ENCODE measurements around the gene PSMC3.

DNA sequence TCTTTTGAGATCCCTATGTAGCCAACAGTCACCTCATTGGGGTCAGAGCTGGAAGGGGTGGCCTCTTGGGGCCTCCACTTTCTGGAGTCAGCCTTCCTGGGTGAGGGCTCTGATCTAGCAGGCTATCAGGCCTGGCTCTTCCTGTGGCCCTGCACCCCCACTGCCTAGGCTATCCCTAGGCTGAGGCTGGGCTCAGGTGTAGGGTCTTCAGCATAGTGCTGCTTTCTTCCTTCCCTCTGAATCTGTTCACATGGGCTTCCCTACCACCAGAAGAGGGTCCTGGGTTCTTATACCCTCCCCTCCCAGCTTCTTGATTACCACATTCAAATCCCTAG is 47.4 kb downstream of the PSMC3 start:
- TF ChIP-seq, protein P1, sequence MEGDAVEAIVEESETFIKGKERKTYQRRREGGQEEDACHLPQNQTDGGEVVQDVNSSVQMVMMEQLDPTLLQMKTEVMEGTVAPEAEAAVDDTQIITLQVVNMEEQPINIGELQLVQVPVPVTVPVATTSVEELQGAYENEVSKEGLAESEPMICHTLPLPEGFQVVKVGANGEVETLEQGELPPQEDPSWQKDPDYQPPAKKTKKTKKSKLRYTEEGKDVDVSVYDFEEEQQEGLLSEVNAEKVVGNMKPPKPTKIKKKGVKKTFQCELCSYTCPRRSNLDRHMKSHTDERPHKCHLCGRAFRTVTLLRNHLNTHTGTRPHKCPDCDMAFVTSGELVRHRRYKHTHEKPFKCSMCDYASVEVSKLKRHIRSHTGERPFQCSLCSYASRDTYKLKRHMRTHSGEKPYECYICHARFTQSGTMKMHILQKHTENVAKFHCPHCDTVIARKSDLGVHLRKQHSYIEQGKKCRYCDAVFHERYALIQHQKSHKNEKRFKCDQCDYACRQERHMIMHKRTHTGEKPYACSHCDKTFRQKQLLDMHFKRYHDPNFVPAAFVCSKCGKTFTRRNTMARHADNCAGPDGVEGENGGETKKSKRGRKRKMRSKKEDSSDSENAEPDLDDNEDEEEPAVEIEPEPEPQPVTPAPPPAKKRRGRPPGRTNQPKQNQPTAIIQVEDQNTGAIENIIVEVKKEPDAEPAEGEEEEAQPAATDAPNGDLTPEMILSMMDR (IDR thresholded peaks at IDR 0.05; ENCODE audit: low read depth, low read length, poor library complexity, severe bottlenecking), result no peak
- TF ChIP-seq EZH2phosphoT487 (IDR thresholded peaks at IDR 0.05; ENCODE audit: borderline replicate concordance, low read length), result no peak
